ENCODE measurements around the gene MAP3K13.

DNA sequence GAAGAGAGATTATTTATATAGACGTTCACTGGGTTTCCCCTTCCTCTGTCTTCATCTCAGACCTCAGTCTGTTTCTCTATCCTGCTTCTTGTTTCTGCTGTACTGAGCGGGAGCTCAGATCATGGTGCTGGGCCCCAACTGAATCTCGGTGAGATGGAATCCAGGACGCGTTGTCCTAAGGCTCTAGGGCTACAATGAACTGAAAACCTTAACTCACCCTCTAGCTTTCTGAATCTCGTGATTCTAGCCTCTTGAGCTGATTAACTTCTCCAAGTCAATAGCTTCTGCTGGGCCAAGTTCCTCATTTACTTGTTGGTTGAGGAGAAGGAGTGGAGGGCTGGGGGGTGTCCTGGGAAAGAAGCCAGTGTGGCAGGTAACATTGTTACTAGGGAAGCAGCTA lies 32.7 kb upstream of the MAP3K13 start:
- TF ChIP-seq POLR2AphosphoS5 (IDR thresholded peaks at IDR 0.05), result no peak
- TF ChIP-seq POLR2A (IDR thresholded peaks at IDR 0.05), result no peak
- TF ChIP-seq, protein P1, sequence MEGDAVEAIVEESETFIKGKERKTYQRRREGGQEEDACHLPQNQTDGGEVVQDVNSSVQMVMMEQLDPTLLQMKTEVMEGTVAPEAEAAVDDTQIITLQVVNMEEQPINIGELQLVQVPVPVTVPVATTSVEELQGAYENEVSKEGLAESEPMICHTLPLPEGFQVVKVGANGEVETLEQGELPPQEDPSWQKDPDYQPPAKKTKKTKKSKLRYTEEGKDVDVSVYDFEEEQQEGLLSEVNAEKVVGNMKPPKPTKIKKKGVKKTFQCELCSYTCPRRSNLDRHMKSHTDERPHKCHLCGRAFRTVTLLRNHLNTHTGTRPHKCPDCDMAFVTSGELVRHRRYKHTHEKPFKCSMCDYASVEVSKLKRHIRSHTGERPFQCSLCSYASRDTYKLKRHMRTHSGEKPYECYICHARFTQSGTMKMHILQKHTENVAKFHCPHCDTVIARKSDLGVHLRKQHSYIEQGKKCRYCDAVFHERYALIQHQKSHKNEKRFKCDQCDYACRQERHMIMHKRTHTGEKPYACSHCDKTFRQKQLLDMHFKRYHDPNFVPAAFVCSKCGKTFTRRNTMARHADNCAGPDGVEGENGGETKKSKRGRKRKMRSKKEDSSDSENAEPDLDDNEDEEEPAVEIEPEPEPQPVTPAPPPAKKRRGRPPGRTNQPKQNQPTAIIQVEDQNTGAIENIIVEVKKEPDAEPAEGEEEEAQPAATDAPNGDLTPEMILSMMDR (IDR thresholded peaks at IDR 0.05), result no peak
